D341Med (cell line): ENCODE data around the gene GSTA2.
"Not testable (repeated sequence)": the region's sequence is repeated elsewhere in the genome, so short reads cannot be mapped to it uniquely, and the experiment has no call there.

Experiments
- DNase-seq: peaks from one replicate; pipeline ENCODE4 v3.0.0; 2012; ENCODE audit warnings: low spot score

GSTA2 gene

GRCh38 chr6:52763322-52763916 is at the start of gene GSTA2:
Gene GSTA2, minus strand, starts transcription at chr6:52763475. Its CDS starts 5,528 bp downstream, at chr6:52757947.
- not testable (repeated sequence) for DNase-seq

- not testable (repeated sequence) for DNase-seq
Observed at GRCh38 chr6:52809777-52810176, 46.5 kb upstream of the GSTA2 start.

GRCh38 chr6:52808660-52809059 is 45.4 kb upstream of the GSTA2 start:
- DNase-seq, result no peak

GRCh38 chr6:52803668-52804255 is 40.5 kb upstream of the GSTA2 start, which contains the start of gene GSTA1:
Gene GSTA1, minus strand, starts transcription at chr6:52803816. Its CDS starts 4,549 bp downstream, at chr6:52799267.
- DNase-seq, result not testable (repeated sequence)

- no peak for DNase-seq
Observed at GRCh38 chr6:52802806-52803205, 39.5 kb upstream of the GSTA2 start.

GRCh38 chr6:52801188-52801841 is 38.0 kb upstream of the GSTA2 start:
- DNase-seq, result no peak

GRCh38 chr6:52799272-52799671 is 36.0 kb upstream of the GSTA2 start:
- not testable (repeated sequence) for DNase-seq

GRCh38 chr6:52794366-52794765 is 31.1 kb upstream of the GSTA2 start:
- not testable (repeated sequence) for DNase-seq

- DNase-seq, result no peak
Observed at GRCh38 chr6:52790861-52791260, 27.6 kb upstream of the GSTA2 start.

- DNase-seq, result not testable (repeated sequence)
Observed at GRCh38 chr6:52789658-52790057, 26.4 kb upstream of the GSTA2 start.

- no peak for DNase-seq
Observed at GRCh38 chr6:52788478-52788877, 25.2 kb upstream of the GSTA2 start.

- DNase-seq, result no peak
Observed at GRCh38 chr6:52787917-52788316, 24.6 kb upstream of the GSTA2 start.

GRCh38 chr6:52786249-52786956 is 23.1 kb upstream of the GSTA2 start:
- DNase-seq, result no peak

- DNase-seq, result not testable (repeated sequence)
Observed at GRCh38 chr6:52782696-52783274, 19.5 kb upstream of the GSTA2 start.

- DNase-seq, result not testable (repeated sequence)
Observed at GRCh38 chr6:52782209-52782608, 18.9 kb upstream of the GSTA2 start.

- no peak for DNase-seq
Observed at GRCh38 chr6:52779237-52779636, 16.0 kb upstream of the GSTA2 start.

GRCh38 chr6:52776711-52777351 is 13.6 kb upstream of the GSTA2 start:
- not testable (repeated sequence) for DNase-seq

- not testable (repeated sequence) for DNase-seq
Observed at GRCh38 chr6:52769399-52769798, 6.1 kb upstream of the GSTA2 start.

- not testable (repeated sequence) for DNase-seq
Observed at GRCh38 chr6:52767658-52768057, 4.4 kb upstream of the GSTA2 start.

GRCh38 chr6:52761673-52762491 is 1.4 kb downstream of the GSTA2 start:
- DNase-seq, result not testable (repeated sequence)
